Renal pelvis (tissue), 4 donors: ENCODE results near the gene ERBIN. TPM values are rescaled to one million over a fixed set of nuclear protein-coding genes. Genes with fewer than 3 reads are reported as not detected.
"Not testable (repeated sequence)": the region's sequence is repeated elsewhere in the genome, so short reads cannot be mapped to it uniquely, and the experiment has no call there.

Experiments used
- DNase-seq: peaks from one replicate; pipeline ENCODE4 v3.0.0-alpha.2; 2013
- polyA plus RNA-seq, 3 donors: library from polyadenylated mRNA; unstranded; fragments of 120-200 nt; gene quantifications; one replicate each; pipeline ENCODE4 v1.2.1, GENCODE V29; 2013; ENCODE audit not compliant: insufficient read length in 3 of 3

The ERBIN gene
- polyA plus RNA-seq, 3 donors, result 89.0 to 105 (median 96.6) TPM

DNA sequence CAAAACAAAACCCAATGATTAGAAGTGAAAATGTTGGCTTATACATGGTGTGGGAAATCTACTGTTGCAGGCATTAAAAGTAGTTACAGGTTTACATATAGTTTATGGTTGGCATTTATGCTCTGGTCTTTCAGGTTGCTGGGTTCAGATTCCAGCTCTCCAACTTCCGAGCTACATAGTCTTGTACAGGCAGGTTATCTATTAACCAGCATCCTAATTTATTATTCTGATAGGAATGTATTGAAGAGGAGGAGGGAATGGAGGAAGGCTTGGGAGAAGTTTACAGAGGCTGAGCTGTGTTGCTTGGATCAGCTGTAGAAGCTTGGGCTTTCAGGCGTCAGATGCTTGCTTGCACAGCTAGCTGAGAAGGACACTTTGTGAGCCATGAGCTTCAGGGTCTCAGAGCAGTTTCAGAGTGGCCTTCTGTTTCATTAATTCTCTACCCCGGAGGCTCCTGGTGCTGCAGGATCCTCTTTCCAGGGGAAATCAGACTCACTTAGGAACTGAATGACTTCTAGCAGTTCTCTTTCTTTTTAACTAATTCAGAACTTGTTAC, 11.7 kb upstream of the ERBIN start:
- DNase-seq, result no peak

DNA sequence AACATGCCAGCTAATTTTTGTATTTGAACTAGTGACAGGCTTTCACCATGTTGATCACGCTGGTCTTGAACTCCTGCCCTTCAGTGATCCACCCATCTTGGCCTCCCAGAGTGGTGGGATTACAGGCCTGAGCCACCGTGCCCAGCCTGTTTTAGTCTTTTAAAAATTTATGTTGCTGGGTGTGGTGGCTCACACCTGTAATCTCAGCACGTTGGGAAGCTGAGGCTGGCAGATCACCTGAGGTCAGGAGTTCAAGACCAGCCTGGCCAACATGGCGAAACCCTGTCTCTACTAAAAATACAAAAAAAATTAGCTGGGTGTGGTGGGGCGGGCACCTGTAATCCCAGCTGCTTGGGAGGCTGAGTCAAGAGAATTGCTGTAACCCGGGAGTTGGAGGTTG, 10.7 kb upstream of the ERBIN start:
- not testable (repeated sequence) for DNase-seq

DNA sequence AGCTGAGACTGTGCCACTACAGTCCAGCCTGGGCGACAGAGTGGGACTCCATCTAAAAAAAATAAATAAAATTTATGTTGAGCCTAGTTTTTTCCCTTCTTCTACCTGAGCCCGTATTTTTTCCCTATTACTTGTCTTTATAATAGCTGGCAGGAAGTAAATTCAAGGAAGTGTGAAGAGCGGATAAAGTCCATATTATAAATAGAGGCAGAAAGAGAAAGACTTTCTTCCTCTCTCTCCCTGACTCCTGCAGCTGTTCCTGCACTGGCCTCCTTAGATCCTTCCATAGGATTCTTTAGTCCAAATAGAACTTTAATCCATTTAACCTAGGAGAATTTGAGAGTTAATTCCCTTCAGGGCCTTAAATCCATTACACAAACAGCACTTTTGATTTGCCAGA, 10.3 kb upstream of the ERBIN start:
- no peak for DNase-seq

DNA sequence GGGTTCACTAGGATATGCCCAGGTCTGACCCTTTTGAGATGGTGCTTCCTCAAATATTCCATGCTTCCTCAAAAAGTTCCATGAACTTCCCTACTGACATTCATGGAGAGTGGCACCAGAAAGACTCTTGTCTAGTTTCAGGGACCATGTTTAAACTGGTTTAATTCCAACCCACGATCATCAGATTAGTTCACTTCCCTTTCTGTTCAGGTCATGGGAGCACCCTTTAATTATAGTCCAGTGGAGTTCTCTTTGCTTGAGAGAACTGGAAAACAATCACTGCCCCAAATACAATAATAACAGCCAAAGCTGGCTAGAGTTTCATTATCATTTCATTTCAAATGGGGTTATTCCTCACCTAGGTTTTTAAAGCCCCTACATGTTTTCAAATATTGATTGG, 9.7 kb upstream of the ERBIN start:
- no peak for DNase-seq

DNA sequence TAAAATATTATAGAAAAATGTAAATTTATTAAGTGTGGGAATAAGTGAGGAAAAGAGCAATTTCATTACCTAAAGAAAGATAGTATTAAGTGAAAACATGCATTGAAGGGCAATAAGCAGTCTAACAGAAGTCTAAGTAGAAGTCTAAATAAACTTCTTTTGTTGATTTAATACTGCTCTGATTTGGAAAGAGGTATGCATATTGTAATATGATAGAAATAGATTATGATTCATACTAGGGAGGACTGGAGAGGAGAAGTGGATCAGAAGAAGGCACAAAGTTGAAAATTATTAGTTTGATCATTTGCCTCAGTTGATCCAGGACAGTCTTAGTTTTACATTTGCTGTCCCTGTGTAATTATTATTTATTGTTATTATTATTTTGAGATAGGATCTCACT, 6.6 kb upstream of the ERBIN start:
- no peak for DNase-seq

DNA sequence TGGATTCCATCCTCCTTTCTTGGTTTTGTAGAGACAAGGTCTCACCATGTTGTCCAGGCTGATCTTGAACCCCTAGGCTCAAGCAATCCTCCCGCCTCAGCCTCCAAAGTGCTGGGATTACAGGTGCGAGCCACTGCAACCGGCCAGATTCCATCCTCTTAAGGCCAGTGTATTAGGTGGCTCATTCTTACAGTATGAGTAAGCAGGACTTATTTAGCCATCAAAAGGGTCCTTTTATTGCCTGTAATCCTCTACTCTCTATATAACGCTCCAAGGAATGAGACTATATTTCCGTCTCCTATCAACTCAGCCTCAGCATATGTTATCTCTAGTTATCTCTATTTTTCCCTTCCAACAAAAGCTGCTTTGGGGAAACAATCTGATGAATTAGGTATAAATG, 3.0 kb upstream of the ERBIN start:
- DNase-seq, result no peak

DNA sequence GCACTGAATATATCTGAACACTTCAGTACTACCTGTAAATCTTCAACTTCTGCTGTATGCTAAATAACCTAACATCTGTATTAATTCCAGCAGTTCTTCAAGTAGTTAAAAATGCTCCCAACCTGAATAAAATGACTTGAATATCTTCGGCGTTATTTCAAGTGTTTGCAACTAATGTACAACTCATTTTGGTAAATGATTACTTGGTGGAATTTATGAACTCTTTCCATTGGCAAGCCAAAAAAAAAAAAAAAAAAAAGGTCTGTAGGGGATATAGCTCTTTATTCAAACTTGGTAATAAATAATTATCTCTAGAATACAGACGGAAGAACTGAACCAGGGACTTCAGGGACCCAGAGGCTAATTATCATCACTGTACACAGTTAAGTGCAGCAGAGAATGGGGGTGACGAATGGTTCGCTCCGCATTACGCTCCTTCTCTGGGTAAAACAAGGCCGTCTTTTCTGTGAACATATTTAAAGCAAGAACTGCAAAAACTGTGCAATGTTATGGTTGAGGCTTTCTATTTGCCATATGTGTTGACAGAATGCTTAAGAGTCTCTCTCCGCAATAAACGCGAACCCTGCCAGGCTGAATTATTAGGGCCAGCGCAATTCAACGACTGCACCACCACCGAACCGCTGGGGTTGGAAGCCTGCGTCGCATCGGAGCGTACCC, 1.9 kb upstream of the ERBIN start:
- no peak for DNase-seq

DNA sequence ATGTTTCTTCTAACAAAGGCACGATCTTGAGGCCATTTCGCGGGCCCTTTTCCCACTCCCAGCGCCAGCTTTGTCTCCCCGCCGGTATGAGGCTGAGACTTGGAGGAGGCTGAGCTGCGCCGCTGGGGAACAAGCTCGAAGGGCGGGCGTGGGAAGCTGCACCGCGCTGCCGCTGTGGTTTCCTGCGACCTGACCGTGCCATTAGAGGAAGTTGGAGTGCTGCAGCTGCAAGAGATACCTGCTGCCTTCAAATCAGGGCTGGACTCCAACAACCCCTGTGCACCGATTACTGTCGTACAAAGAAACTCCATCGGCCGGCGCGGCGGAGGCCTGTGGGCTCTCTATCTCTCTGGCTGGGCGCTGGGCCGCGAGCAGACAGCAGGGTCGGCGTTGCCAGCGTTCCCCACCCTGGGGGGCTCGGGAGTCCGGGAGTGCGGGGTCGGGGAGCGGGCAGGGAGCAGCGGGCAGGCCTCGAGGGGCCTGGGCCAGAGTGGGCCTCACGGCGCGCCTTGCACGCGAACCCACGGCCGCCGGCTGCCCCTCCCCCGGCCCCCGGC, 1.3 kb upstream of the ERBIN start:
- peak; percentile 71 for DNase-seq

DNA sequence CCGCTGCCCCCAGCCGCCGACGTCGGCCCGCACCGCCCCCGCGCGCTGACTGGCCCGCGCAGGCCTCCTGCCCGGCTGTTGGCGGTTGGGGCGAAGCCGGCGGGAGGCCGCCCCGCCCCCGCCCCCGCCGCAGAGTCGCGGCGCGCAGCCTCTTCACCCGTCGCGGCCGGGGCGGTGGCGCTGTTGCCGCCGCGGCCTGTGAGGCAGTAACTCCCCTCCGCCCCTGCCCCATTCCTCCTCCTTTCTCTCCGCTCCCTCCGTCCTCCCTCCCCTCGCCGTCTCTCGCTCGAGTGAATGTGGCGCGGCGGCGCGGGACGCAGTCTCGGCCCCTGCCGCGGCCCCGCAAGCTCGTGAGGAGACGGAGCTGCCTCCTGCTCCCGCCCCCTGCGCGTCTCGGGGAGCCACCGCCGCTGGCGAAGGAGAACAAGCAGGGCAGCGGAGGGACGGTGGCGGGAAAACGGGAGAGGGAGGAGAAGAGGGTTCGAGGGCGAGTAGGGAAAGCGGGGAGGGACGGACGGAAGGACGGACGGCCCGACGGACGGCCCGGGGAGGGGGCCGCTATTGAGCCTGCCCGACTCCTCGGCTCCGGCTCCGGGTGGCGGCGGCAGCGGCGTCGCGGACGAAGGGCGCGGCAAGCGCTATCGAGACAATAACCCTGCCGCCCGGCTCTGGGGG, 637 bp upstream of the ERBIN start:
- DNase-seq, result peak; percentile 94

DNA sequence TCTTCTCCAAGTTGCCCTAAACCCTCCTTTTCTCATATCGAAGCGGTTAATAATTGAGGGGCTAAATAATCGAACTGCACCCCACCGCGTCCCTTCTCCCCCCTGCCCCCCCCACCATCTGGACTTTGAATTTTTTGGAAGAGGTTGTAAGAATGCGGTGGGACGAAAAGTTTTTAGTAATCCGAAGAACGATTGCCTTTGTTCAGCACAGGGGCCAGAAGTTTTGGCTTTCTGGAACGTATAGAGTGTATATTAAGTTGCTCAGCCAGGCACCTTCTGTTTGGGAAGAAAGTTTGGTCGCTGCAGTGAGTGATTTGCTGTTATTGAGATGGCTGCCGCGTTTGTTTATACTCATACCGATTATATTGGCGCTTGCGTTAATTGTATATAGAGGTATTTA, 518 bp downstream of the ERBIN start:
- DNase-seq, result no peak

DNA sequence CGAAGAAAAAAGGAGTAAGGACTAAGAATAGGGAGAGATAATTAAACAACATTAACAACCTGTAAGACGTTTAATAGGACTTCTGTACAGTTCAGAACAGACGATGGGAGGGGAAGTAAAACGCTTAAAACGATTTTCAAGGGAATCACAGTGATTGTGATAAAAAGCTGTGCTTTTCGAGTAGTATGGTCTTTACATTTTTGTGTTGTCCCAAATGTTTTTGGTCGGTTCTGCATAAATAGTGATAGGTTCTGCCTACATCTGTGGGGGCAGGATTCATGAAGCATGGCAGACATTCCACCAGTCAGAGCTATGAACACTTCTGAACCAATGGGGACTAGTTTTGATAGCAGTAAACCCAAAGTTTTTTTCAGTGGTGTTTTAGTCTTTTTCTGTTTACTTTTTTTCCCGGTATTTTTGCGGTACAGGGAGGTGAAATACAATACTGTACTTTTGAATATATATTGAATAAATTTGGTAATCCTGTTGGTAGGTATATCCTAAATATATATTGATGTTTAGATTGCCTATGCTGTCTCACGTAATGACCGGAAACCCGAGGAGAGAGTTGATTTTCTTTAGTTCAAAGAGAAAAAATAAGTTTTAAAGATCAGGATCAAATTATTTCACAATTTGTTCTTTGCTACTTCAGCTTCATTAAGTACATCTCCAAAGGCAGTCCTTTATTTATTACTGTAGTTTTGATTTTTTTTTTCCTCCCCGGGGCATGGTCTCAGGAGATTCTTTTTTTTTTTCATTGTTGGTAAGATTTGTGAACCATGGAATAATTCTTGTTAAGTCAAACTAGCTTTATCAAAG, 1.3 kb downstream of the ERBIN start:
- peak; percentile 70 for DNase-seq

DNA sequence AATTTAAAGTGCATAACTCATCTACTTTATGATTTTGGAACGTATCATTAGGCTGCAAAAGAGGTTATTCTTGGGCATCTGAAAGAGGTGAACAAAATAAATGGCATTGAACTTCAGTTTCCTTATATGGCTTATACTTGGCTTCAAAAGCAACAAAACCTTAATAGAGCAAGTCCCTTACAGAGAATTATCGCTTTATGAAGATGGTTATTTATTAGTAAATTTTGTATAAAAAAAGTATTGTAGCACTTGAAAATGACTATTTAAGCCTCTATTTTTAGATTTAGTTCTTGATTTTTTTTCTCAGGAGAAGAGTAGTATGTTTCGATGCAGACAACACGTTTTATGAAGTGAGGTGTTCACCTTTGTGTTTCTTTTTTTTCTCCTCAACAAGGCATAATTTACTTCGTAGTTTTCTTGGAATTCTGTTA, 2.0 kb downstream of the ERBIN start:
- no peak for DNase-seq

DNA sequence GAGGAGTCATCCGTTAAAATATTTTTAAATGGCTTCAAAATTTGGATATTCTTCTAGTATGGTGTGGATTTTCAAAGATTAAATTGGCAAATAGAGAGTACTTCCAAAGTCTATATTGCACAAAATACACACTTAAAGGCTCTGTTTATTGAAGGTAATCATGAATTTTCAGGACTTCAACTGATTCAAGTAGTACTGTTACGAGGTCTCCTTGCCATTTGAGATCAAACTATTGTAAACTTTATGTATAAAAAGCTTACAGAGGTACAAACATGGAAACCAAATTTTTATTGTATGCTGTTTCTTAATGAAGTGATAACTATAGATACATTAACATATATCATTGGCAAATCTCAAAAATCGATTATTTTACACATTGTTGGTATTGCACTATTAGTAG, 2.5 kb downstream of the ERBIN start:
- DNase-seq, result no peak

DNA sequence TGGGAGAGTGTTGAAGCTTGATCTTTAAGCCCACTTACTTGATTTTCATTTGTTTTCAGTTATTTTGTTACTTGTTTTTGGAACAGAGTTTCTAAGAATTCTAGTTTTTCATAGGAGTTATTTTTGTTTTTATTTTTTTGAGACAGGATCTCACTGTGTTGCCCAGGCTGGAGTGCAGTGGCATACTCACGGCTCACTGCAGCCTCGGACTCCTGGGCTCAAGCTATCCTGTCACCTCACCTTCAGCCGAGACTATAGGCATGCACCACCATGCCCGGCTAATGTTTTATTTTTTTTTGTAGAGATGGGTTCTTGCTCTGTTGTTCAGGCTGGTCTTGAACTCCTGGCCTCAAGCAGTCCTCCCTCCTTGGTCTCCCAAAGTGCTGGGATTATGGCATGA, 6.3 kb downstream of the ERBIN start:
- DNase-seq, result no peak

DNA sequence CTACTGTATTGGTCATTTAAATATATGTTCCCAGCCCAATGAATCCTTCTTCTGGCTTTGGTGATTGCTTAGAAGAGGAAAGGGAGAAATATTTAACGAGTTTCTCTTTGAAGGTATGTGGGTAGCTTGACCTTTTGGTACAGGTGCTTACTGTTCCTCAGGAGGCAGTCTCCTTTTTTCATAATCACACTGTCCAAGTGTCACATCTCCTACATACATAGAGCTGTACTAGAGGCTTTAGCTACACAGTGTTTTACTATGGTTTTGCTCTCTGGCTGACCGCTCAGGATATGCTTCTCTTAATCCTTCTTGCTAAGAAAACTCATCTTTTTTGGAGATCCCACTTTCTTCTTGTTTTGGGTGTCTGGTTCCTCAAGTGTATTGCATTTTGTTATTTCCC, 6.9 kb downstream of the ERBIN start:
- DNase-seq, result no peak

DNA sequence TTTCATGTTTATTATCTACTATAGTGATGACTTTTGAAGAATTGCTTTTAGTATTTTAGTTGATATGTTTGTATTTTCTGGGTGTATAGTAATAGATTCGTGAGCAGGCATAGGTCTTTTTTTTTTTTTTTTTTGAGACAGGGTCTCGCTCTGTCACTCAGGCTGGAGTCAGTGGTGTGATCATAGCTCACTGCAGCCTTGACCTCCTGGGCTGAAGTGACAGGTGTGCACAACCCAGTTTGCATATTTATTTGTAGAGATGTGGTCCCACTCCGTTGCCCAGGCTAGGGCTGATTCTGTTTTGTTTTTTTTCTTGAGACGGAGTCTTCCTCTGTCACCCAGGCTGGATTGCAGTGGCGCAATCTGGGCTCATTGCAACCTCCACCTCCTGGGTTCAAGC, 11.9 kb downstream of the ERBIN start:
- no peak for DNase-seq

DNA sequence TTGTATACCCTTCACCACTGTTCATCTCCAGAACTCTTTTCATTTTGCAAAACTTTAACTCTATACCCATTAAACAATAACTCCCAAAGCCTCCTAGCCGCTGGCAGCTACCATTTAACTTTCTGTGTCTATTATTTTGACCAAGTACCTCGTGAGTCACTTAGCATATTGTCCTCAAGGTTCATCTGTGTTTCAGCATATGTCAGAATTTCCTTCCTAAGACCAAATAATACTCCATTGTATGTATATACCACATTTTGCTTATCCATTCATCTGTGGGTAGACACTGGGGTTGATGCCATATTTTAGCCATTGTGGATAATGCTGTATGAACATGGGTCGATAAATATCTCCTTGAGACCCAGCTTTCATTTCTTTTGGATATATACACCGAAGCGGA, 17.4 kb downstream of the ERBIN start:
- DNase-seq, result no peak

DNA sequence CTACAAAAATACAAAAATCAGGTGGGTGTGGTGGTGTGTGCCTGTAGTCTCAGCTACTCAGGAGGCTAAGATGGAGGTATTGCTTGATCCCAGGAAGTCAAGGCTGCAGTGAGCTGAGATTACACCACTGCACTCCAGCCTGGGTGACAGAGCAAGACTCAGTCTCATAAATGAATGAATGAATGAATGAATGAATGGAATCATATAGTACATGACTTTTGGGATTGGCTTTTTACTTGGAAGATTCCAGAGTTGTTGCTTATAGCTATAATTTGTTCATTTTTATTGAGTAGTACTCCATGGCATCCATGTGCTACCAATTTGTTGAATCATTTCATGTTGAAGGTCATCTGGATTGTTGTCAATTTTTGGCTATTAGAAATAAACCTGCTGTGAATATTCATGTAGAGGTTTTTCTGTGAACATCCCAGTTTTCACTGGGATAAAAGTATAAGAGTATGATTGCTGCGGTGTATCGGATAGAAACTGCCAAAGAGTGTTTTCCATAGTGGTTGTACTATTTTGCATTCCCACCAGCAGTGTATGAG, 19.9 kb downstream of the ERBIN start:
- no peak for DNase-seq

DNA sequence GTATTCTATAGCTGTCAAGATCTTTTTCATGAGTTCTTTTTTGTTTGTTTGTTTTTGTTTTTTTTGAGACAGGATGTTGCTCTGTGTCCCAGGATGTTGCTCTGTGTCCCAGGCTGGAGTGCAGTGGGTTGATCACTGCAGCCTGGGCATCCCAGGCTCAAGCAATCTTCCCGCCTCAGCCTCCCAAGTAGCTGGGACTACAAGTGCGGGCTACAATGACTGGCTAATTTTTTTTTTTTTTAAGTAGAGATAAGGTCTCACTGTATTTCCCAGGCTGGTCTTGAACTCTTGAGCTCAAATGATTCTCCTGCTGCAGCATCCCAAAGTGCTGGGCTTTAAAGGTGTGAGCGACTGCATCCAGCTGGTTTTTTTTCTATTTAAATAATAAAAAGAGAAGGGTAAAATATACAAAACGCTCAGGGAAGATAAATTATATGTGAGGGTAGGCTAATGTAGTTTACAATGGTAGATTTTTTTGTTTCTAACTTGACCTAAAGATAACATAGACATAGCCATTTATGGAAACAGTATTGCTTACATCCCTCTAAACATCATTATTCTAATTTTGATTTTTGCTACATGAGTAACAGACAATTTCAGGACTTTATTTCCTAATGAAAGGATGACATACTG, 21.9 kb downstream of the ERBIN start:
- no peak for DNase-seq

DNA sequence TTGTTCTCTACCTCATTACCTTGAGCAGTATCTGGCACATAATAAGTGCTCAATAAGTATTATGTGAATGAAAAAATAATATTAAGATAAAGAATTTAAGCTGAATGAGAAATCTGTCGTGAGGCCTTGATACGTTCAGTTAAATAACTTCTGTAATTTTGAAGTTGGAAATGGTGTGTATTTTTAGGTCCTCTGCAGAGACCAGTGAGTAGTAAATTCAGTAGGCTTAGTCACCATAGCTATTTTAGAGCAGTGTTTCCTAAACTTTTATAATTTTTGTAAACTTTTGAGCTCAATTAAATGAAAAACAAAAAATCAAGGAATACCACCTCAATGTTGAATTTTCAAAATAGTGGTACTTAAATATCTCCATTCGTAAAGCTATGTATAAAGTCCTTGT, 25.0 kb downstream of the ERBIN start:
- no peak for DNase-seq

DNA sequence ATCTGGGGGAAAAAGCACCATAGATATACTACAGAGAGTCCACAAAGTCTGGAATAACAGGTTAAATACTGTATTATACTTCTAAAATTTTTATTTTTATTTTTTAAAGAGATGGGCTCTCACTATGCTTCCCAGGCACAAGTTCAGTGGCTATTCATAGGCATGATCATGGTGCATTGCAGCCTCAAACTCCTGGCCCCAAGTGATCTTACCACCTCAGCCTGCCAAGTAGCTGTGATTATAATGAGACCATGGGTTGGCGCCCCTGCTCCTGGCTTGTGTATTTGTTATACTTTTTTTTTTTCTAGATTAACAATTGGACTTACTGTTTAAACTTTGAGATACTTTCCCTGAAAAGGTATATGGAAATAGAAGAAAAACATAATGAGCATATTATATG, 25.9 kb downstream of the ERBIN start:
- DNase-seq, result no peak

DNA sequence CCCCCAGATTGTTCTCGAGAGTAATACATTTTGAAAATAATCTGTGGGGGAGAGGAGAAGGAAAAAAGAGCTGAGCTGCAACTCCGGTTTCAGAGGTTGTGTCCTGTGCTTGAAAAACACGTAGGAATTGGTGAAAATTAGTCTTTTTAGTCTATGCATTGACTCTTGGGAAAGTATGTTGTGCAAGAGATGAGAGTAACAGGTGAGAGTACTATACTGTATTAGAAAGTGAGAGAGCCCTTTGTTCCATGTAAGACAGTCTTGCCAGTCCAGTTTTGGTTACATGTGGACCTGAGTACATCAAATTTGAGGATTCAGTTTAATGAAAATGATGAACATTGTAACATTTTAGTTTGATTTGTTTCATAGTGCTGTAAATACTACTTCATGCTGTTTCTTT, 27.8 kb downstream of the ERBIN start:
- no peak for DNase-seq
